ENCODE results near the gene PSTPIP1.

The PSTPIP1 gene

DNA sequence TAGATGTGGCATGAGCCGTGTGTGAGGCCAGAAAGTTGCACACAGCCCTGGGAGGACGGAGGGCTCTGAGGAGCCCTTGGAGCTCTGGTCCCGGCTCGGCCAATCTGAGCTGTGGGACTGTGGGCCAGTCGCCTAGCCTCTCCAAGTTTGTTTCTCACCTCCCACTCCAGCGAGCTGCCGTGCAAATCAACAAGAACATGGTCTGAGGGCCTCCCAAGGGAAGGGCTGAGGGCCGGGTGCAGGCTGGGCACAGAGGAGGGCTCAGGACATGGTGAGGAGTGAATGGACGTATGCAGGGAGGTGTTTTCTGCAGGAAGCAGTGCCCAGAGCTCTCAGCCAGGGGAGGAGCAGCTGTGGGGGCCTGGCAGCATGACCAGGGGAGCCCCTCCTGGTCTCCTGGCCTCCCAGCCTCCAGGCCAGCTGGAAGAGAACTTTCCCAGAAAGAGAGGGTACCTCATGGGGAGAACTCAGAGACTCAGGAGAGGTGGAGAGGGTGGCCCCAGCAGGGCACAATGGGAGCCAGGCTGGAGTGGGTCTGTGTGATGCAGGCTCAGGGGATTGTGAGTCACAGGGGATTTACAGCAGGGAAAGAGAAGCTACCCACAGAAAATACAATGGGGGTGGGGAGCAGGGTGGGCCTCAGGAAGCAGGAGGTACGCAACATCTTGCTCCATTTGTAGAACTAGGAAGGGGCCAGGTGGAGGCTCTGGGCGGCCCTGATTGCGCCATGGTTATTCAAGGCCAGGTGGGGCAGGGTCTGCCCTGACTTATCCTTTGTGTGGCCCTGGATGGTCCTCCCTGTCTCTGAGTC lies 24.8 kb downstream of the PSTPIP1 start:
- DNase-seq (ENCODE audit: low read depth): peak; percentile 69

DNA sequence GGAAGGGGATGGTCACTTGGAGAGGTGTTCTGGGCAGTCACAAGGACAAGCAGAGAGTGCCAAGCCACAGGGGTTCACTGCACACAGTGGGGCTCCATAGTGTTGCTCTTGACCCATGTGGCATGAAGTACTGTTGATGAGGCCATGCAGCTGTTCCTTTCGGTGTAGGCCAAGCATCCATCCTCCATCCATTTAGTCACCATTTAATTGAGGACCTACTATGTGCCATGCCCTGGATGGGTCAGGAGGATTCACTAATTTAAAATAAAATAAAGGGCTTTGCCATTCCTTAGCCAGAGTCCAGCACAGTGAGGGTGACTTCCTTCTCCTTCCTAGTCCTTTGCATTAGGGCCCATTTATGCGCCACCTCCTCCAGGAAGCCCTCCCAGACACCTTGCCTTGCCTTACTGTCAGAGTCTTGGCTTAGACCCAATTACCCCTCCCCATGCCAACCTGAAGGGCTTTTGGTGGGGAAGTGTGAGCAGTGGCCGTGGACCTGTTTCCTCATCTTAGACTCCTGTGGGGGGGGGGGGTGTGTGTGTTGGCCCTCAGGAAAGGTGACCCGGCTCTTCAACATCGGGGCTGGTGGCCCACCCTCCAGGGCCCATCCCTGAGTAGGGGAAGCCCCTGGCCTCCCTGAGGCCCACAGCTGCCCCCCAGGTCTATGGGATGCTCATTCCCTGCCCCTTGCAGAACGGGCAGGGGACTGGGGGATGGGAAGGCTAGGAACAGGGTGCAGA lies 25.6 kb downstream of the PSTPIP1 start:
- DNase-seq (ENCODE audit: low read depth): no peak

DNA sequence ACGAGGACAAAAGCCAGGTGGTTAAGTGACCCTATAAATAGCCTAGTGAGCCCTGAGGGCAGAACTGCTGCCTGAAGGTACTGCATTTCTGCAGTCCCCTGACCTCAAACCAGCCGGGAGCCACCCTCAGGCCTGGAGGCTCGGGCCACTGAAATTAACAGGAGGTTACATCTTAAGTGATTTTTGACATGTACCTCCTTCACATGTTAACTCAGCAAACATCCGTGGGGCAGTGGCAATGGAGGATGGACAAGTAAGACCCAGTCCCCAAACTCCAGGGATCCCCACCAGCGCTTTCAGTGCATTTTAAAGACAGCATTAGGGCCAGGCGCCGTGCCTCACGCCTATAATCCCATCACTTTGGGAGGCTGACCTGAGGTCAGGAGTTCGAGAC lies 26.2 kb downstream of the PSTPIP1 start:
- no peak for DNase-seq (ENCODE audit: low read depth)

DNA sequence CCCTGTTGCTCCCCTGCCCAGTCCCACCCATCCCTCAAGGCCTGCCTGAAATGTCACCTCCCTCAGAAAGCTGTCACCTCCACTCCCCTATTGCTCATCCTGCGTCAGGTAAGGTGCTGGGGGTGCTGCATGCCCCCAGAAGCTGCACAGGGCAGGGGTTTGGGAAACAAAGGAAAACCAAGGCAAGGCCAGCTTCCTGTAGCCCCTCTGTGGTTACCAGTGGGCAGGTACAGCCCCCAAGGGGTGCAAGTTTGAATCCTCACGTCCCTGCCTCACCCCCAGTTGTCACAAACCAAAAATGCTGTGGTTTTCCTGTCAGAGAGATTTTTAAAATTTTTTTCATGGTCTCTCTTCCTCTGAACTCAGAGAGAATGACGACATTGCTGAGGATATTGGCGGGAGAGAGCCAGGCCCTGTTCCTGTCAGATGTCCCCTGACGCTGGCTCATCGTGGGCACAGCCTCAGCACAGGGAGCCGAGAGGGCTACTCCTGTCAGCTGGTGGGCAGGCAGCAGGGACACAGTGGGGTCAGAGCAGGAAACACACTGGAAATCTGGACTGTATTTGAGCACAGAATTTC lies 27.0 kb downstream of the PSTPIP1 start:
- DNase-seq (ENCODE audit: low read depth): peak; percentile 40

DNA sequence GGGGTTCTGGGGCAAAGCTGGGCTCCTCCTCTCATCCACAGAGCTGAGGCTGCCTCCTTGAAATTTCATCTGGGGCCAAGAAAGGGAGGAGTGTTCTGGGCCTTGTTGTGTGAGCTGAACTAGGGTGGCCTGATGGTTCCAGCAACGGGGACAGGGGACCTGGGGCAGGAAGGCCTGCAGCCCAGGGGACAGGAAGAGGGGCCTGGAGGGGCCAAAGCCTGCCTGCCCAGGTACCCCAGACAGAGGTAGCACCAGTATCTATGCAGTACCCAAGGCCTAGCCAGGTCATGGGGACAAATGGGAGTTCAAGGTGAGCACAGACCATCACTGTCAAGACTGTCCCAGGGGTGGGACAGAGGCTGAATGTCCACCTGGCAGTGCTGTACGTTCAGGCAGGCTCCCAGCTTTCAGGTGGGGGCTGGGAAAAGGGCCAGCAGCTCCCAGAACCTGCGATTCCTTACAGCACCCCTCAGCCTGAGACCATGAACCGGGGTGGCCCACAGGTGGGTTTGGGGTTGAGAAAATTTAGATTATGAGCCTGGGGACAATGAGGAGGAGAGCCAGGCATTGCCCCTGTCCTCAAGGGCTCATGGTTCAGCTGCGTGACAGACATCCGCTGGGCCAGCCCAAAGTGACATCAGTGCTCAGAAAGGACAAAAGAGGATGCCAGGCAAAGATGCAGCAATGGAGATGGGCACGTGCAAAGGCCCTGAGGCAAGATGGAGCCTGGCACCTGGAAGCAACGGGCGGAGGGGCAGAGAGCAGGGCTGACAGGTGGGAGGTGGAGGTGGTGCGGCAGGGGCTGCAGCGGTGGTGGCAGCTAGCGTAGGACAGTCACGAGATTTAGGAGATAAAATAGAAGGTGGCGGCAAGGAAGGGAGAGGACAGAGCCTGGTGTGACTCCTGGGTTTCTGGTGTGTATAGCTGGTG lies 28.0 kb downstream of the PSTPIP1 start:
- no peak for DNase-seq (ENCODE audit: low read depth)

DNA sequence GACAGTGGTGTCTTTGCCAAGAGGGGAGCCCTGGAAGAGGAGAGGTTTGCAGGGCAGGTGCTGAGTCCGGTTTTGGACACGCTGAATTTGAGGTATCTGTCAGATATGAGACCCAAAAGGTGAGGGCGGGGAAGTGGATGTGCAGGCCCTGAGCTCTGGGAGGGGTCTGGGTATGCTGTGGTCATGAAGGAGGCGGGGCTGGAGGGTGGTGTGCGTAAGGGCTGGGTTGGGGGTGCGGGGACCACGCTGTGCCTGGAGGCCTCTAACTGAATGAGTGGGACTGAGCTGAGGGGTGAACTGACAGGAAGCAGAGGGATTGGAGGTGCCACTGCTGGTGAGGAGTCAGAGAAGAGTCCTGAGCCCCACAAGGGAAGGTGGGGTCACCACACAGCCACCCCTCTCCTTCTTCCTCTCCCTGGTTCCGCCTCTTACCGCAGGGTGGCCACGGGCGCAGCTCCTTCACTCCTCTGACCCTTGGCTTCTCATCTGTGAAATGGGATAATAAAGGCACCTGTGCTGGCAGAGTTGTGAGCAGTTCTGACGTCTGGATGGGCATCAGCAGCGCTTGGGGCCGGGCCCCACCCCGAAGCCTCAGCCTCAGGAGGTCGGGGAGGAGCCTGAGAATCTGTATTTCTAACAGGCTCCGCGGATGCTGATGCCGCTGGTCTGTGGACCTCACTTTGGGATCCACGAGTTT lies 28.8 kb downstream of the PSTPIP1 start:
- DNase-seq (ENCODE audit: low read depth): no peak

DNA sequence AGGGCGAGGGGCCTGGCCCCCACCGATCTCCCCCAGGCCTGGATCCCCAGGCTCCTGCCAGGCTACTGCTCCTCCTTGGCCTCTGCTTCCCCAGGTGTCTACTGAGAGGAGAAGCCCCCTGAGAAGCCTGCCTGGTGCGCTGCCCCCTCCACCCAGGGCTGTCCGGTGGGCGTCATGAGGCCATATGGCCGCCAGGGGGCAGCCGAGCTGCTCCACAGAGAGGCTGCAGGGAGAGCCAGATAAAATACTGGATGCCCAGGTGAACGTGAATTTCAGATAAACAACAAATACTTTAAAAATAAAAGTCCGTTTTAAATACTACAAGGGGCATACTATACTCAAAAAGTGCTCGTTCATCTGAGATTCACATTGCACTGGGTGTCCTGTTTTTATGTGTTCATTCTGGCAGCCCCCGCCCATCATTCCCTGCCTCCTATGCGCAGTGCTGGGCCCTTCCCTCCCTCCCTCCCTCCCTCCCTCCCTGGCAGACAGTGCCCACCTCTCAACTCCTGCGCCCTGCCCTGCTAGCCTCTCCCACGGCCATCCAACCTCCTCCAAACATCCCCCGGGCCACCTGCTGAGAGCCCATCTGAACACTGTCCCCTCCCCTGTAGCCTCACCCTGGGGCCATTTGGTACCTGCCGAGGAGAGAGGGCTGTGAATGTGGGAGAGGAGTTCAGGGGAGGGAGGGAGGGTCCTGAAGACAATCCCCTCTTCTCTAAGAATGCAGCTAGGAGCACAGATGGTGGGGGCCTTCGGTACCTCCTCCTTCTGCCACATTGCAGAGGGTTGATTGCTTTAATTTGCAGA lies 29.6 kb downstream of the PSTPIP1 start:
- DNase-seq (ENCODE audit: low read depth): no peak

DNA sequence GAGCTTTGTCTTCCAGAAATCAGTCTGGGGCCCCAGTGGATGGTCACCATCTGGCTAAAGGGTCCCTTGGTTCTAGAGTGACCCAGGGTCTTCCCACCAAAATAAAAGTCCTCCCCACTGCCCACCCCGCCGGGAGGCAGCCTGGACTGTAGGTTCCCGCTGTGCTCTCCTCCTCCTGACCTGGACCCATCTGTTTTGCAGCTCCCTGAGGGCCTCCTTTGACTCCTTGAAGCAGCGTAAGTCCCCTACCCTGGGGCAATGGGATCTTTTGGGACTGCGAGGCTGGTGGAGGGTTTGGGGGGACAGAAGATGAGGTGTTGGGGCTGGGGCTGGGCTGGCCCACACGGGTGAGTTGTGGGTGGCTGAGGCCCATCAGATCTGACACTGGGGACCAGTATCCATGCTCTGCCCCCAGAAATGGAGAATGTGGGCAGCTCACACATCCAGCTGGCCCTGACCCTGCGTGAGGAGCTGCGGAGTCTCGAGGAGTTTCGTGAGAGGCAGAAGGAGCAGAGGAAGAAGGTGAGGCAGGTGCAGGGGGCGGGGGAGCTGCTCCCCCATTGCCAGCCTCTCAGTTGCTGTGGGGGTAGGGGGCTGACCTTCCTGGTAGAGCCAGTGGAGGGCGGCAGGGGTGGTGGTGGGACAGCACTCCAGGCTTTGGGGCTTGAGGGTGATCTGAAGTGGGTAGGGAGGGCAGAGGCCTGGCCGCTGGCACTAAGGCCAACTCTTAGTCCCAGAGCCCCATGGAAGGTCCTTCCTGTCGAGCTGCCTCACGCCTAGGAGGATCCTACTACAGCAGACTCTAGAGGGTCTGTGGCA lies 30.4 kb downstream of the PSTPIP1 start:
- no peak for DNase-seq (ENCODE audit: low read depth)

DNA sequence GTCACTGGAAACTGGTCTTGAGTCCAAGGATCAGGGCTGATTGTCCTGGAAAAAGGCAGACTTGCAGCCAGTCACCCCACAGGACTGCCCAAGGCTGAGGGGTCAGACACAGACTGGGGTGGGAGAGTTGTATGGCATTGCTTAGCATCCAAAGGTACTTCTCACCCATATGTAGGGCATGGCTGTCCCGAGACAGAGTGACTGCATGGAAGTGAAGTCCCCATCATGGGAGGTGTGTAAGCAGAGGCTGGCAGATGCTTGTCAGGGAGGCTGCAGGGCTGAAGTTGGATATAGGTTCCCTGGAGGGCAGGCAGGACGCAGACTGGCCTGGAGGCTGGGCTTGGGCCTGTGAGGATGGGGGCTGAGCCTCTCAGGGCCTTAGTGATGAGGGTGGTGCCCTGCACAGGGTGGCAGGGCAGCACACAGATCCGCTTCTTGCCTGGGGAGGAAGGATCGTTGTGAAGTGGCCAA lies 31.1 kb downstream of the PSTPIP1 start:
- DNase-seq (ENCODE audit: low read depth): no peak

DNA sequence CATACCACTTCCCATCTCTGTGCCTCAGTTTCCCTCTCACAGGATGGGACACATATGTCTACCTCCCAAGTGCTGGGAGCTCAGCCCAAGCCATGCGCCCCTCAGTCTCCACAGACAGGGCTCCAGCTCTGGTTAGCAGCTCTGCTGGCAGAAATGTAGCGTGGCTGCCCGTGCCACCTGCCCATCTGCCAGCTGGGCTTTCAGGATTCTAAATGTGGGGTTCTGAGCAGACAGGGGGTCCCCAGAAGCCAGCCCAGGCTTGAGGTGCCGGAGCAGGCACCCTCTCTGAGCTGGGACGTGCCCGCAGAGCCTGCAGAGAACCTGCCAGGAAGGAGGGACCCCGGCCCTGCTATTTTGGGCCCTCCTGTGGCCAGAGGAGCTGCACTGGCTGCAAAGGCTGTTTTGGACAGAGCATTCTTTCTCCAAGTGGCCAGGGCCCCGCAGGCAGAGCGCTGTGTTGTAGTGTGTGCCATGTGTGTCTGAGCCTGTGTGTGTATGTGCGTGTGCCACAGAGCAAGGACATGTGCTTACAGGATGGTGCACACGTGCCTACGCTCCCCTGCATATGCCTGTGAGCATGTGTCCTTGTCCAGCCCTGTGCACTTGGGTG lies 31.7 kb downstream of the PSTPIP1 start:
- DNase-seq (ENCODE audit: low read depth): no peak

DNA sequence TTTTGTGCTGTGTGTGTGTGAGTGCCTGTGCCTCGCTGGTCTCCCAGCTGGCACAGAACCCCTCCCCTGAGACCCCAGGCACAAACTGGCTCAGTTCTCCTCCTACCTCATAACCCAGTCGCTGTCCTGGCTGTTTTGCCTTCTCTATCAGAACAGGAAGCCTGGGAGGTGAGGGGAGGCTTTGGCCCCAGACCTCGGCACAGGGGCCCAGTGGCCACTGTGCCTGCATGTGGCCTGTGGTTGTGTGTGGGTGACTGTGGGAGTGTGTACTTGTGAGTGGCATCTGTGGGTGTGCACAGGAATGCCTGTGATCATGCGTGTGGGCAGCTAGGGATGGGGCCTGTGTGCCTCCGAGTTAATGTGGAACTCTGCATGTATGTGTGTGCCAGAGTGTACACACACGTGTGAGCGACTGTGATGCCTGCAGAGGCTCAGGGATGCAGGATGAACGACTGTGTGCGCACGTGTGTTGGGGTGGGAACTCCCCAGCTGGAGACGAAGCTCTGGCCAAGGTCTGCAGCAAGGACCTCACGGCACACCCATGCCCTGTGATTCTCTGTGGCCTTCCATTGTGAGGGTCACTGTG lies 32.3 kb downstream of the PSTPIP1 start:
- DNase-seq (ENCODE audit: low read depth): no peak

DNA sequence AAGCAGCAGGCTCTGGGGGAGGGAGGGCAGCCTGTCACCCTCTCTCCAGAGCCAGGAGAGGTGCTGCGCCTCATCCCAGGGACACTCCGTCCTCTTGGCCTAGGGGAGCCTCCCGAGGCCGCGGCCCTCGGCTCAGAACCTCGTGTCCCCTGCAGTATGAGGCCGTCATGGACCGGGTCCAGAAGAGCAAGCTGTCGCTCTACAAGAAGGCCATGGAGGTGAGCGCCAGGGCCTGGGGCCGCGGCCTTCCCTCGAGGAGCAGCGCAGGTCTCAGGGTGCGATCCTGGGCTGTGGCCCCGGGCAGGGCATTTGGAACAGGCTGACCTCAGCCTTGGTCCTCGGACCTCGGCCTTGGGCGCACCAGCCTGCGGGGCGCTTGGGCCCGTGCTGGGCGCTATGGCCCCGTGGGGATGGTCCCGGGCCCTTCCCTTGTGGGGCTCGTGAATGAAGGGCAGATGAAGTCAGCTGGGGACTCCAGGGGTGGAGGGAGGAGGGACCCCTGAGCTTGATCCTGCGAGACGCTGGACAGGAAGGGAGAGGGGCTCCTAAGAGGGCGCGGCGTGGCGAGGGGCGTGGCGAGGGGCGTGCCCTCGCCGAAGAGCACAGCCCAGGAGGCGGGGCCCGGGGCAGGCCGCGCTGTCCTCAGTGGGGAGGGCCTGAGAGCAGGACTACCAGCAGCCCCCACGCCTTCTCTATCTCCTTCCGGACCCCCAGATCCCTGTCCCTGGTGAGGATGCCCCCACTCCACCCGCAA lies 32.9 kb downstream of the PSTPIP1 start:
- no peak for DNase-seq (ENCODE audit: low read depth)

DNA sequence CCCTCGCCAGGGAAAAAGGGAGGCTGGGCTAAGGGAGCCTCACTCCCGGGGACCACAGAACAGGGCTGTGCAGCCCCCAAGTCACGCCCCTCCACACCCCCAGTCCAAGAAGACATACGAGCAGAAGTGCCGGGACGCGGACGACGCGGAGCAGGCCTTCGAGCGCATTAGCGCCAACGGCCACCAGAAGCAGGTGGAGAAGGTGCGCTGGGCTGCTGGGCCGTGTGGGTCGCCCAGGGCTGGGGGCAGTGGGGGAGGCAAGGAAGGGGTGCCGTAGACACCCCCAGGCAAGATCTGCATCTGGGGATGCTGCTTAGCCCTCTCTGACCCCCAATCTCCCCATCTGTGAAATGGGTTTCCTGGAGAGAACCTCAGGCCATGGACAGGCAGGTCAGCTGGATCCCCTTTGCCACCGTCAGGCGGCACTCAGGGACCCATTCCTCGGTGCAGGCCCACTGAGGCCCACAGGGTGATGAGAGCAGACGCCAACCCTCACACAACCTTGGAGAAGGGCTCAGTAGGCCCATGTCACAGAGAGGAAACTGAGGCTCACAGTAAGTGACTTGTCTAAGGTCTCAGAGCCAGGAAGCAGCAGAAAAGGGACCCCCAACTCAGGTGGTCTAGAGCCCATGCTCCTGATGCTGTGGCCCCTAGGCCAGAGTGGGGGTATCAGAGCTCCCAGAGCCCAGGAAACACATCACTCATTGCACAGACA lies 33.7 kb downstream of the PSTPIP1 start:
- no peak for DNase-seq (ENCODE audit: low read depth)

DNA sequence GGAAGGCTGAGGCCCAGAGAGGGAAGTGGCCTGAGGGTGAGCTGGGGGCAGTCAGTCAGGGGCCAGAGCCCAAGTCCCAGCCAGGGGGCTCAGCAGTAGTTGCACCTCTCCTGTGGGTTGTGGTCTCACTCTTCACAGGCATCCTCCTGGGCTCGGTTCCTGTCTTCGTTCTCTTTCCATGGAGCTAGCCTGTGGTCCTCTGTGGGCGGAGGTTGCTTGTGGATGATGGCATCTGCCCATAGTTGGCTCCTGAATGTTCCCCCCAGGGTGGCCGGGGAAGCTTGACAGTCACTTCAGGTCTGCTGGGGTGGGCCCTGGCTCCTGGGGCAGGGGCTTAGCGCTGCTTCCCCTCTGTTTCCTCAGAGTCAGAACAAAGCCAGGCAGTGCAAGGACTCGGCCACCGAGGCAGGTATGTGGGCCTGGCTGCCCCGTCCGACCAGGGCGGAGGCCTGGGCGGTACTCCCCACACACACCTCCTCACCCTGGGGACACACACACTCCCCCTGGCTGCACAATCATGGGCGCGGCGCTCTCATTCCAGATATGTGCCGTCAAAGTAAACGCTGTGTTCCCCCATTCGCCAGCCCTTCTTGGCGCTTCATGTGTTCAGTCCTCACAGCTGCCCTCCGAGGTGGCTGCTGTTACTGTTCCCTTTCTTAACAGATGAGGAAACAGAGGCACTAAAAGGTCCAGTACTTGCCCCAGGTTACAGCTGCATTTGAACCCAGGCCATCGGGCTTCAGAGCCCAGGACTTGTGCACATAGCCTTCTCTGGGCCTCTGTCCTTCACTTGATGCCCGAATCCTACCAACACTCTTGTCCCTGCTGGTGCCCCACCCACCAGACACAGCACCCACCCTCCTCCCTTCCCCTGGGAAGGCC lies 34.5 kb downstream of the PSTPIP1 start:
- no peak for DNase-seq (ENCODE audit: low read depth)

DNA sequence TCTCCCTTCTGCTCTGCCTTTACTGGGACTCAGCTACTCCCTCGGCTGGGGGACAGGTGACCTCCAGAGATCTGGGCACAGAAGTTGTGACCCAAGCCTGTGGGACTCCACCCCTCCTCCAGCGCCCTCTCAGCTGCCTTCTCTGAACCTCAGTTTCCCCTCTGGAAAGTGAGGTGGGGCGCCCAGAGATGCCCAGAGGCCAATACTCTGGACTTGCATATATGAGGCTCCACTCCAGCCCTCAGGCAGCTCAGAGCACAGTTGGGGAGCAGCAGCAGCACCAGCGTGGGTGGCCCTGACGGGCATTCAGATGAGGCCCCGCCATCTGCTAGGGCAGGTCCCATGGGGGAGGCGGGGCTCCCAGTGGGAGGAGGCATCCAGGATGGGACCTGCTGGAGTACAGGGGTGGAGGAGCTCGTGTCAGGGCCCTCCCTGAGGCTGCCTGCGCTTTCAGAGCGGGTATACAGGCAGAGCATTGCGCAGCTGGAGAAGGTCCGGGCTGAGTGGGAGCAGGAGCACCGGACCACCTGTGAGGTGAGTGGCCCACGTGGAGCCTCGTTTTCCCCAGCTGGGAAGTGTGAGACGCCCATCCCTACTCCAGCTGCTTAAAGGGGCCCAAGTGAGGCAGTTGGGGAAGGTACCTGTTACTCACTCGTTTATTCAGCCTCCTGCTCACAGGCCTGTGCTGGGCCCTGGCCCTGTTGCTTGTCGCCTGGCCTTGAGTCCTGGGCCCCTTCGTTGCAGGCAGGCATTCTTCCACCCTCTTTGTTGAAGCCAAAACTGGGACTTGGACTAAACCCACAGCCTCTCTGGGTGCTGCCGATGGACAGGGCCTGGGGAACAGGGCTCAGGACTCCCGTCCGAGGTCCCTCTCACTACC lies 35.4 kb downstream of the PSTPIP1 start:
- DNase-seq (ENCODE audit: low read depth): no peak
